ENCODE data around the gene NRGN. TPM values are rescaled to one million over a fixed set of nuclear protein-coding genes. Genes with fewer than 3 reads are reported as not detected.

Gene NRGN
- total RNA-seq, 1 experiment from 2014 or later = 2.9 TPM

DNA sequence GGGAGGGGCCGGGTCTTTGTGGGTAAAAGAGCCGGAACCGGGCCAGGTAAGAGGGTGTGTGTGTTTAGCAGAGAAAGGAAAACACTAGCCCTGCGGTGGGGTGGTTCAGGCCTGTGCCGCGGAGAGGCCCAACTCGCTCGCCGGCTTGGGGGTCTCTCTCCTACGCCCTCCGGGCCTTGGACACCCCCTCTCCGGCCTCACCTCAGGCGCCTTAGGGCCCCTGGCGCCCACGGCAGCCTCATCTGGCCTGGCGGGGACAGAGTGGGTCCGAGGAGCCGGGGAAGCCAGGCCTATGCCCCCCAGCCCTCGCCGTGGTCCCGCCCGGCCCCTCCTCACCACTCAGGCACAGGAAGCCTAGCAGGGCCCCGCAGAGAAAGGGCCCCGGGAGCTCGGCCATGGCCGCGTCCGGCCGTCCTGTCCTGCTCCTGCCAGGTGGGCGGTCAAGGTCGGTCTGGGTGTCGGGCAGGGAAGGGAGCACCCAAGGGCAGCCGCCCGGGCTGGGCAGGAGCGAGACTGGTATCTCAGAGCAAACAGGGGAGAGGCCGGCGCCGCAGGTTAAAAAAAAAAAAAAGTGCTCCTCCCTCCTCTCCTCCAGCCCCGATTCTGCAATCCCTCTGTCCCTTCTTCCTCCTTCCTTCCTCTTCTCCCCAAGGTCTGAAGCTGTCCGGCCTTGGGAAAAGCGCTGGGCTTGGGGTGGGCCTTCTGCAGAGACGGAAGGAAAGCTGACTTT, 12.2 kb downstream of the NRGN start, which contains the start of gene VSIG2 (continued):
- no peak for TF ChIP-seq USF1 (CRISPR knock-in tag; IDR thresholded peaks at IDR 0.05)
- no peak for TF ChIP-seq SP1 (CRISPR knock-in tag; conservative IDR thresholded peaks at IDR 0.05)
- TF ChIP-seq SMAD3 (CRISPR knock-in tag; IDR thresholded peaks at IDR 0.05; ENCODE audit: borderline replicate concordance) = no peak
- TF ChIP-seq ATF1 (CRISPR knock-in tag; IDR thresholded peaks at IDR 0.05) = no peak
- TF ChIP-seq ZNF671 (CRISPR knock-in tag; IDR thresholded peaks at IDR 0.05) = no peak

DNA sequence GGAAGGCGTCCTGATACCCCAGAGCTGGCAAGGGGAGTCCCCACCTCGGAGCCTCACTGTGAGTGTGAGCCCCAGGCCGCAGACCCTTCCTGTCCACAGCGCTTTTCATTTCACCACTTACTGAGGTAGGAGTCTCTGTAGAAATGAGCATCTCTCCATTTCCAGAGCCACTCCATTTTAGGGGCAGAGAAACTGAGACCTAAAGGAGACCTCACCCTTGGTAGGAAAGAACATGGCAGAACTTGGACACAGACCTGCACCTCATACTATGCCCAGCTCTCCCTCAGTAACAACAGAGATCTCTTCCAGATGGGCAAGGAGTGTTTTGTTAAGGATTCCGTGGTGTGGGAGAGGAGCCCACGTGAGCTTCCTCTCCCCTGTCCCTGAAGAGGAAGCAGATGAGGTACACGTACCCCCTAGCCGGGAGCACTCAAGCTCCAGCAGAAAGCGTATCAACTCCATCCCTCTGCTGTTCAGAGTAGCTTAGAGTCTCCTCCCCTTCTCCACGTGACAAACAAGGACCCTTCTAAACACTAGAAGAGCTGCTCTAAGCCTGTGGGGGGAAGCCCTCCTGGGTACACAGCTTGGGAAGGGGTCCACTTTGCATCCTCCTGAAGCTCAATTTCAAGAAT, 12.8 kb downstream of the NRGN start:
- no peak for TF ChIP-seq ZNF121 (CRISPR knock-in tag; IDR thresholded peaks at IDR 0.05)
- TF ChIP-seq, protein P1, sequence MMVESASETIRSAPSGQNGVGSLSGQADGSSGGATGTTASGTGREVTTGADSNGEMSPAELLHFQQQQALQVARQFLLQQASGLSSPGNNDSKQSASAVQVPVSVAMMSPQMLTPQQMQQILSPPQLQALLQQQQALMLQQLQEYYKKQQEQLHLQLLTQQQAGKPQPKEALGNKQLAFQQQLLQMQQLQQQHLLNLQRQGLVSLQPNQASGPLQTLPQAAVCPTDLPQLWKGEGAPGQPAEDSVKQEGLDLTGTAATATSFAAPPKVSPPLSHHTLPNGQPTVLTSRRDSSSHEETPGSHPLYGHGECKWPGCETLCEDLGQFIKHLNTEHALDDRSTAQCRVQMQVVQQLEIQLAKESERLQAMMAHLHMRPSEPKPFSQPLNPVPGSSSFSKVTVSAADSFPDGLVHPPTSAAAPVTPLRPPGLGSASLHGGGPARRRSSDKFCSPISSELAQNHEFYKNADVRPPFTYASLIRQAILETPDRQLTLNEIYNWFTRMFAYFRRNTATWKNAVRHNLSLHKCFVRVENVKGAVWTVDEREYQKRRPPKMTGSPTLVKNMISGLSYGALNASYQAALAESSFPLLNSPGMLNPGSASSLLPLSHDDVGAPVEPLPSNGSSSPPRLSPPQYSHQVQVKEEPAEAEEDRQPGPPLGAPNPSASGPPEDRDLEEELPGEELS (CRISPR knock-in tag; IDR thresholded peaks at IDR 0.05) = no peak
- TF ChIP-seq HMGA2 (CRISPR knock-in tag; IDR thresholded peaks at IDR 0.05) = no peak
- TF ChIP-seq, protein P2, sequence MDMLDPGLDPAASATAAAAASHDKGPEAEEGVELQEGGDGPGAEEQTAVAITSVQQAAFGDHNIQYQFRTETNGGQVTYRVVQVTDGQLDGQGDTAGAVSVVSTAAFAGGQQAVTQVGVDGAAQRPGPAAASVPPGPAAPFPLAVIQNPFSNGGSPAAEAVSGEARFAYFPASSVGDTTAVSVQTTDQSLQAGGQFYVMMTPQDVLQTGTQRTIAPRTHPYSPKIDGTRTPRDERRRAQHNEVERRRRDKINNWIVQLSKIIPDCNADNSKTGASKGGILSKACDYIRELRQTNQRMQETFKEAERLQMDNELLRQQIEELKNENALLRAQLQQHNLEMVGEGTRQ (CRISPR knock-in tag; IDR thresholded peaks at IDR 0.05) = peak; percentile 77
- TF ChIP-seq USF1 (CRISPR knock-in tag; IDR thresholded peaks at IDR 0.05) = peak; percentile 74
- CTCF ChIA-PET = interaction anchor here (0.7 to 3.7 kb wide), 13 partner anchors 10 to 124 kb away, joined by 3 to 26 read pairs (median 4); partner anchors contain the start of genes ESAM, ROBO3, SIAE and SPA17
- no peak for DNase-seq (ENCODE audit: low spot score)
- H3K4me1 Mint-ChIP-seq = peaks cover 45% of the 10 kb centered on the region
- H3K4me3 Mint-ChIP-seq = peak overlapping the region; percentile 77
- H3K9me3 Mint-ChIP-seq = no peaks in the 10 kb centered on the region
- no peaks in the 10 kb centered on the region for H3K36me3 Mint-ChIP-seq
- H3K27ac Mint-ChIP-seq = no peak overlapping the region
- ATAC-seq = peak; percentile 53
- peaks cover 100% of the 10 kb centered on the region for H3K27me3 Mint-ChIP-seq (ENCODE audit: low read depth)
- POLR2A ChIA-PET = interaction anchor here (0.6 to 0.7 kb wide), 2 partner anchors 9 to 764 kb away, joined by 3 to 4 read pairs; no protein-coding TSS in a partner anchor

DNA sequence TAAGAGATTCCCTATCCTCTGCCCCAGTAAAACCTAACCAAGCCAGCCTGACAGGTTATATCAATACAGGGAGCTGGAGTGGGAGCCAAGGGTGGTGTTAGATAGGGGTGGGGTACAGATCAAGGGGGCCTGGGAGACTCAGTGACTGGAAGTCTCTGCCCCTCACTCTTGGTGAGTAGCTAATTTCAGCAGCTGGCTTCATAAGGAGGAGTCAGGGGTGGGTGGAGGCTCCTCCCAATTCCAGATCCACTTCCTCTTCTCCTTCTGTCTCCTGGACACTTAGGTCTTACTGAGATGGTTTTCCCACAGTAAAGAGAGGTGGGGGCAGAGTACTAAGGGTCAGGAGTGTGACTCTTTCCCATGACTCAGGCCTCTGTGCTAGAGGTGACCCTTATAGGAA, 13.5 kb downstream of the NRGN start:
- CTCF ChIA-PET = interaction anchor here (0.6 to 3.7 kb wide), 13 partner anchors 9 to 123 kb away, joined by 3 to 26 read pairs (median 3); partner anchors contain the start of genes ESAM, NRGN, ROBO3 and SIAE
- TF ChIP-seq STAT6 (CRISPR knock-in tag; conservative IDR thresholded peaks at IDR 0.05; ENCODE audit: low read depth) (no peak), CBFB (CRISPR knock-in tag; IDR thresholded peaks at IDR 0.05; ENCODE audit: low read depth) (no peak), TEAD1 (CRISPR knock-in tag; IDR thresholded peaks at IDR 0.05) (no peak)
- TF ChIP-seq, protein P3, sequence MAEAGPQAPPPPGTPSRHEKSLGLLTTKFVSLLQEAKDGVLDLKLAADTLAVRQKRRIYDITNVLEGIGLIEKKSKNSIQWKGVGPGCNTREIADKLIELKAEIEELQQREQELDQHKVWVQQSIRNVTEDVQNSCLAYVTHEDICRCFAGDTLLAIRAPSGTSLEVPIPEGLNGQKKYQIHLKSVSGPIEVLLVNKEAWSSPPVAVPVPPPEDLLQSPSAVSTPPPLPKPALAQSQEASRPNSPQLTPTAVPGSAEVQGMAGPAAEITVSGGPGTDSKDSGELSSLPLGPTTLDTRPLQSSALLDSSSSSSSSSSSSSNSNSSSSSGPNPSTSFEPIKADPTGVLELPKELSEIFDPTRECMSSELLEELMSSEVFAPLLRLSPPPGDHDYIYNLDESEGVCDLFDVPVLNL (CRISPR knock-in tag; IDR thresholded peaks at IDR 0.05; ENCODE audit: borderline replicate concordance, low read depth) = no peak
- POLR2A ChIA-PET = no interaction called here
- Mint-ChIP-seq H3K9me3 (no peaks in the 10 kb centered on the region), H3K4me3 (no peak overlapping the region), H3K4me1 (peaks cover 45% of the 10 kb centered on the region), H3K36me3 (no peaks in the 10 kb centered on the region), H3K27me3 (ENCODE audit: low read depth) (peaks cover 100% of the 10 kb centered on the region), H3K27ac (no peak overlapping the region)
- ATAC-seq = no peak
- no peak for DNase-seq (ENCODE audit: low spot score)
